ENCODE results near the gene BCL6. TPM values are rescaled to one million over a fixed set of nuclear protein-coding genes. Genes with fewer than 3 reads are reported as not detected.

Gene BCL6
- total and polyA plus RNA-seq, 2 of the 8 experiments (the other 6 are each of a cell fraction or from before 2014, with no cell fraction given): 5.7 to 10.4 TPM

DNA sequence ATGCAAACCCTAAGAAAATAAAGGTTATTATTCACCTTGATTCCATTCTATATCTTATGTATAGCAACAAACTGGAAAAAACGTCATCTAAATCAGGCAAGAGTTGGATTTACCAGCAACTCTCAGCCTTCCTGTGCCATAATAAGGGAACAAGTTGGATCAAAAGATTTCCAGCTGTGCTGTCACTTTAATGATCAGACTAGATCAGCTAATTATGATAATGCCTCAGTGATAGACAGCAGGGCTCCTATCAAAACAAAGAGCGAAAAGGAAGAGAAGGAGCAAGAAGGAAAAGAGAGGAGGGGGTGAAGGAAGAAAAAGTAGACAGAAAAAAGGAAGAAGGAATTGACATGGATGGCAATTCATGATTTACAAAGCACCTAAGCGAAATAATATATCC, 36.7 kb upstream of the BCL6 start (continued):
- TF ChIP-seq CHD7 (IDR thresholded peaks at IDR 0.05; ENCODE audit: insufficient replicate concordance, low read length): no peak
- no peak for TF ChIP-seq RAD21 (IDR thresholded peaks at IDR 0.05 in 1 of 2, conservative IDR thresholded peaks at IDR 0.05 in 1 of 2; ENCODE audit: low read depth in 2 of 2, low read length in 2 of 2)
- no peak for TF ChIP-seq SP2 (IDR thresholded peaks at IDR 0.05; ENCODE audit: low read length)
- TF ChIP-seq CBX5 (IDR thresholded peaks at IDR 0.05; ENCODE audit: low read depth, low read length): no peak
- no peak for TF ChIP-seq RNF2 (IDR thresholded peaks at IDR 0.05; ENCODE audit: borderline replicate concordance, low read depth, low read length, missing control alignments, poor library complexity, severe bottlenecking)
- no peak for TF ChIP-seq BCL11A (IDR thresholded peaks at IDR 0.05; ENCODE audit: low read depth in 2 of 2, low read length in 2 of 2)
- TF ChIP-seq, protein P1, sequence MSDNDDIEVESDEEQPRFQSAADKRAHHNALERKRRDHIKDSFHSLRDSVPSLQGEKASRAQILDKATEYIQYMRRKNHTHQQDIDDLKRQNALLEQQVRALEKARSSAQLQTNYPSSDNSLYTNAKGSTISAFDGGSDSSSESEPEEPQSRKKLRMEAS (IDR thresholded peaks at IDR 0.05): no peak
- no peak for TF ChIP-seq RFX5 (IDR thresholded peaks at IDR 0.05; ENCODE audit: borderline replicate concordance, low read depth, low read length)
- no peak for TF ChIP-seq CBX8 (IDR thresholded peaks at IDR 0.05; ENCODE audit: borderline replicate concordance, low read depth, low read length)
